Upper lobe of left lung (tissue), 4 donors: ENCODE measurements around the gene LAYN.

Source experiments
- EP300 ChIP-seq, 4 donors: sonication (generic); formaldehyde crosslinking; IDR thresholded peaks; one replicate each; pipeline ENCODE4 v1.5.1; 2017; ENCODE audit warnings: antibody characterized with exemption in 4 of 4, control low read depth in 2 of 4
- POLR2A ChIP-seq, 4 donors: fragments of 450-650 bp; IDR thresholded peaks; one replicate each; pipeline ENCODE4 v1.5.1; 2016 to 2017; ENCODE audit warnings: antibody characterized with exemption in 4 of 4, mild to moderate bottlenecking in 2 of 4
- POLR2AphosphoS5 ChIP-seq, 2 donors: sonication (generic); formaldehyde crosslinking; IDR thresholded peaks; one replicate each; pipeline ENCODE4 v1.5.1; 2017; ENCODE audit warnings: antibody characterized with exemption in 2 of 2
- TF ChIP-seq, protein P1 (sequence below), 6 experiments: fragments of 450-650 bp in 4 of 6; fragments of 200-600 bp in 2 of 6; sonication (generic) in 2 of 6; IDR thresholded peaks; one replicate each; pipeline ENCODE4 v1.5.1; 2016 to 2019; ENCODE audit warnings: antibody characterized with exemption in 6 of 6

DNA sequence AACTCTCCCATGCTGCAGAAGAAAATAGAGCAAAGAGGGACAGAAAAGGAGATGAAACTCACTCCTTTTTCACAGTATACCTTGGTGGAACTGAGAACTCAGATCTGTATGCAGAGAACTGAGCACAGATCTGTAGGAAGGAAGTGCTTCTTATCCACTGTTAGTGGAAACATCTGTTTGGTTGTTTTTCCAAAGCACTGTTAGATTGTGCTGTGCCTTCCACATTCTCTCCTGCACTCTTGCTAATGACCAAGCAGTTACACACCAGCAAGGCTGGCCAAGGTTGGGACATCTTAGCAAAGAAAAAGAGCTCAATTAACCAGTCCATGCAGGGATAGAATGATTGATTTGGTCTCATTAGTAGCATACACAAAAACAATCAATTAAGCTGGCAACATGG lies 41.6 kb downstream of the LAYN start:
- TF ChIP-seq, protein P1, sequence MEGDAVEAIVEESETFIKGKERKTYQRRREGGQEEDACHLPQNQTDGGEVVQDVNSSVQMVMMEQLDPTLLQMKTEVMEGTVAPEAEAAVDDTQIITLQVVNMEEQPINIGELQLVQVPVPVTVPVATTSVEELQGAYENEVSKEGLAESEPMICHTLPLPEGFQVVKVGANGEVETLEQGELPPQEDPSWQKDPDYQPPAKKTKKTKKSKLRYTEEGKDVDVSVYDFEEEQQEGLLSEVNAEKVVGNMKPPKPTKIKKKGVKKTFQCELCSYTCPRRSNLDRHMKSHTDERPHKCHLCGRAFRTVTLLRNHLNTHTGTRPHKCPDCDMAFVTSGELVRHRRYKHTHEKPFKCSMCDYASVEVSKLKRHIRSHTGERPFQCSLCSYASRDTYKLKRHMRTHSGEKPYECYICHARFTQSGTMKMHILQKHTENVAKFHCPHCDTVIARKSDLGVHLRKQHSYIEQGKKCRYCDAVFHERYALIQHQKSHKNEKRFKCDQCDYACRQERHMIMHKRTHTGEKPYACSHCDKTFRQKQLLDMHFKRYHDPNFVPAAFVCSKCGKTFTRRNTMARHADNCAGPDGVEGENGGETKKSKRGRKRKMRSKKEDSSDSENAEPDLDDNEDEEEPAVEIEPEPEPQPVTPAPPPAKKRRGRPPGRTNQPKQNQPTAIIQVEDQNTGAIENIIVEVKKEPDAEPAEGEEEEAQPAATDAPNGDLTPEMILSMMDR (IDR thresholded peaks at IDR 0.05) = no peak
- TF ChIP-seq POLR2AphosphoS5 (IDR thresholded peaks at IDR 0.05) (no peak), POLR2A (IDR thresholded peaks at IDR 0.05) (no peak), EP300 (IDR thresholded peaks at IDR 0.05) (no peak)
